C4-2B (cell line): ENCODE measurements around the gene CD79A.

Experiments
- CTCF ChIP-seq: fragments of 450-650 bp; conservative IDR thresholded peaks from 2 replicates; pipeline ENCODE4 v1.5.1; 2017; ENCODE audit warnings: mild to moderate bottlenecking
- ZFX ChIP-seq: fragments of 450-650 bp; IDR thresholded peaks from 2 replicates; pipeline ENCODE4 v1.6.1; 2017

- TF ChIP-seq CTCF (no peak), ZFX (no peak)
These were observed 15.3 kb downstream of the CD79A start for GRCh38 chr19:41892173-41892902.
